LNCaP clone FGC (cell line): ENCODE data around the gene KIF6.

Experiments used
- DNase-seq: peaks from one replicate; pipeline ENCODE4 v3.0.0-alpha.2; 2011; ENCODE audit warnings: low read depth
- H3K4me3 ChIP-seq: 2 replicates; pipeline ENCODE4 v1.5.1; 2011; ENCODE audit warnings: mild to moderate bottlenecking, low read depth, low read length, control low read depth
- TF ChIP-seq, protein P1 (sequence below): IDR thresholded peaks from 2 replicates; pipeline ENCODE4 v1.5.1; 2012; ENCODE audit warnings: mild to moderate bottlenecking; ENCODE audit not compliant: control insufficient read depth, insufficient read depth; ENCODE audit errors: extremely low read depth

The KIF6 gene

DNA sequence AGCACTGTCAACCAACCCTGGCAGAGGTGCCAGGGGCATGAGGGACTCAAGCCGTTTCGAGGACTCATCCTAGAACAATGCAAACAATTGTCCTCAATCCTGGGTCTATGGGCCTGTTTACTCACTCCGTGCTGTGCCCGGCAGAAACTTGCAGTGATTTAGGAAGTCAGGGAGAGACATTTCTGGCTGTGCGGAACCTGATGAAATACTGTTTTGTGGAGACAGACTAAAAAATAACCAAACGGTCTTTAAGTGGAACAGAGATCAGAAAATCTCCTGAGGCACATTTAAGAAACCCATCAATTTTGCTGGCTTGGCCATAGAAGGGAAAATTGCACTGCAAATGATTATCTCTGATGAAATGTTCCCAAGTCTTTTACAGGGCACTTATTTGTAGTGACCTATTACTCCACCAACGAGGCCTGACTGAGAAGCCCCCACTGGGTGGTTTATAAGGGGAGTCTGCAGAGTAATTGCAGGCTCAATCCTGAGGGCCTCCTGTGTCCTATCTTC is 322.9 kb downstream of the KIF6 start:
- no peak for DNase-seq
- TF ChIP-seq, protein P1, sequence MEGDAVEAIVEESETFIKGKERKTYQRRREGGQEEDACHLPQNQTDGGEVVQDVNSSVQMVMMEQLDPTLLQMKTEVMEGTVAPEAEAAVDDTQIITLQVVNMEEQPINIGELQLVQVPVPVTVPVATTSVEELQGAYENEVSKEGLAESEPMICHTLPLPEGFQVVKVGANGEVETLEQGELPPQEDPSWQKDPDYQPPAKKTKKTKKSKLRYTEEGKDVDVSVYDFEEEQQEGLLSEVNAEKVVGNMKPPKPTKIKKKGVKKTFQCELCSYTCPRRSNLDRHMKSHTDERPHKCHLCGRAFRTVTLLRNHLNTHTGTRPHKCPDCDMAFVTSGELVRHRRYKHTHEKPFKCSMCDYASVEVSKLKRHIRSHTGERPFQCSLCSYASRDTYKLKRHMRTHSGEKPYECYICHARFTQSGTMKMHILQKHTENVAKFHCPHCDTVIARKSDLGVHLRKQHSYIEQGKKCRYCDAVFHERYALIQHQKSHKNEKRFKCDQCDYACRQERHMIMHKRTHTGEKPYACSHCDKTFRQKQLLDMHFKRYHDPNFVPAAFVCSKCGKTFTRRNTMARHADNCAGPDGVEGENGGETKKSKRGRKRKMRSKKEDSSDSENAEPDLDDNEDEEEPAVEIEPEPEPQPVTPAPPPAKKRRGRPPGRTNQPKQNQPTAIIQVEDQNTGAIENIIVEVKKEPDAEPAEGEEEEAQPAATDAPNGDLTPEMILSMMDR, result no peak
- no peak overlapping the region for H3K4me3 ChIP-seq

DNA sequence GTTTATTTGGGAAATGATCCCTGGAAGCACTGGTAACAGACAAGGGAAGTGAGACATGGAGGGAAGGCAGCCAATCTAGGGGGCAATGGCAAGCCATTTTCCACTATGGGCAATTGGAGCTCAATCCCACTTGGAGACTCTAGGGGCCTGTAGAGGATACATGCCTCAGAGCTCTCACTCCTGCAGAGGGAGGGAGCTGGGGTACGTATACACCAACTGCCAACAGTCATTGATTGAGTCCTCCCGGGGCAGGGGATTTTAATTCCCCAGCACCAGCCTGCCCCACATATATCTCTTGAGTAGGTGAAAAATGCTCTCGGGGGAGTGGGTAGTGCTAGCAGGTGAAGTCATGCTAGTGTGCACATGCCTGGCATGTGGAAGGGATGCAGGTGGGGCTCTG is 323.8 kb downstream of the KIF6 start:
- no peak for DNase-seq
- no peak overlapping the region for H3K4me3 ChIP-seq
- TF ChIP-seq, protein P1, result no peak

DNA sequence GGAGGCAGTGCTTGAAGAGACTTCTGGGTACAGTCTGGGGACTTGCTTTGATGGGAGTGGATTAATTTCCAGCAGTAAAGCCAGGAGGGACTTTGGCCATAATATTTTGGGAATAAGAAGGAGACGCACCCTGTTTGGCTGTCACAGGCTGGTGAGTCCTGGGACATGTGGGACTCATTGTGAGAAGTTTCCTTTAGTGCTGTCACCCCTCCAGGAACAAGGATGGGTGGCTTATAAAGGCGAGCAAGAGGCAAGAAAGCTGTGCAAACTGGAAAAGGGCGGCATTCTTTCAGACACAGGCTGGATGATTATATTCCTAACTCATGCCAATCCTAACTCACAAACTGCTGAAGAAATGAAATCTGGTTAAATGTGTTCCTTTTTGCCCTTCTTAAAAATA is 325.2 kb downstream of the KIF6 start:
- TF ChIP-seq, protein P1, result no peak
- no peak overlapping the region for H3K4me3 ChIP-seq
- no peak for DNase-seq

DNA sequence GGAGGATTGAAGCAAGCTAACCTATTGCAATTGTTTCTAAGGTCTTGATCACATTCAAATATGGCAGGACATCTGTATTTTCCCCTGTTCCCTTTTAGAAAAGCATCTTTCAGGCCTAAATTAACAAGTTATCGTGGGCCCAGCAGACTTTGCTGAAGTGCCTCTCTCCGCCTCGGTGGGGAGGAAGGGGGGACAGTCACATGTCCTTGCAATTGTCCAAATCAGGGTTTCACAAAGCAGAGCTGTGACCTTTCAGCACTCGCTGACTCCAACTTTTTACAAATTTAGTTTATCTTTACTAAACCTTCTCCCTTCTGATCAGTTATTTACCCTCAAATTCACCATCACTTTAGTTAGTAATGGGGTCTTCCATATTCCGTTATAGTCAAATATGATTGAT is 328.4 kb downstream of the KIF6 start:
- no peak overlapping the region for H3K4me3 ChIP-seq
- DNase-seq, result no peak
- TF ChIP-seq, protein P1, result no peak

DNA sequence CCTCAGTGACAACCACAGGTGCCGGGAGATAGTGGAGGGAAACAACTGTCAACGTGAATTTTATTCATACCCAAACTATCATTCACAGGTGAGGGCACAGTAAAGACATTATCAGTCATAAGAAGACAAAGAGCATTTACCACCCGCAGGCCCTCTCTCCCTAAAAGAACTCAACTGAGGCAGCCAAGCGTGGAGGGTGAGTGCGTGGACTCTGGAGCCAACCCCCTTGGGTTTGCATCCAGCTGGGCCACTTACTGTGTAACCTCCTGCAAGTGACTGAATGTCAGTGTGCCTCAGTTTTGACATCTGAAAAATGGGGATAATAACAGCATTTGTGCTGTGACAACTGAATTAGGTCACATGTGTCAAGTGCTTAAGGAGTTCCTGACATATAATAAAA is 332.1 kb downstream of the KIF6 start:
- TF ChIP-seq, protein P1, result no peak
- DNase-seq, result no peak

DNA sequence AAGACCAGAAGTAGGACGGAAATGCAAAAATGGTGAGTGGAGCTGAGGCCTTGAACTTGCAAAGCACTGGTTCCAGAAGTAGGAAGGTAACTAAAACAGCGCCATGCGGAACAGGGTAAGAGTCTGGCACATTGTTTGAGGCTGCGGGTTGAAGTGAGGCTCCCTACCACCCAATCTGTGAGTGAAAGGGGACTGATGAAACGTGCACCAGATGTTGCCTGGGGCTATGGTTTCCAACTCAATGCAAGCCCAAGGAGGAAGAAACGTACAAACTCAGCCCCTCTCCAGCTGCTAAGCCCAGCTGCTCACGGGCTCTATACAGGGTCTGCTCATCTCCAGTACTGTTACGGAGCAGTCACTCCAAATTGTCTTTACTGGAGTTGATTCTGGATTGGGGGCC is 334.0 kb downstream of the KIF6 start:
- DNase-seq, result no peak
- TF ChIP-seq, protein P1, result no peak
- no peak overlapping the region for H3K4me3 ChIP-seq

More for the DNA sequence above, 332.1 kb downstream of the KIF6 start:
- H3K4me3 ChIP-seq, result no peak overlapping the region

DNA sequence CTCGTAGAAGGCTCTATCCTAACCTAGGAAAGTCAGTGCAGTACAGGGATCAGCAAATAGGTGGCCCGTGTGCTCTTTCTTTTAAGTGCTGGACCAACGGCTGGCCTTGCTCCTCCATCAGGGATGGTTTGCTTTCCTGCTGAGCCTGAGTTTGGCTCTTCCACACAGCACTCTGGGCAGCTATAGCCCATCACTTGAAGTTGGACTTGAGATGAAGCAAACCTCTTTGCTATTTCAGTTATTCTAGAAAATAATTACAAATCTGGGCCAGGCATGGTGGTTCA is 335.8 kb downstream of the KIF6 start:
- TF ChIP-seq, protein P1, result 0 out of 2 replicates have a peak, but pooled peaks have one; percentile 20
- no peak overlapping the region for H3K4me3 ChIP-seq
- DNase-seq, result no peak
